Measurements from ENCODE around the gene CLRN1. TPM values are rescaled to one million over a fixed set of nuclear protein-coding genes. Genes with fewer than 3 reads are reported as not detected.

CLRN1 gene
- total RNA-seq, 4 donors from 2014 or later = not detected

DNA sequence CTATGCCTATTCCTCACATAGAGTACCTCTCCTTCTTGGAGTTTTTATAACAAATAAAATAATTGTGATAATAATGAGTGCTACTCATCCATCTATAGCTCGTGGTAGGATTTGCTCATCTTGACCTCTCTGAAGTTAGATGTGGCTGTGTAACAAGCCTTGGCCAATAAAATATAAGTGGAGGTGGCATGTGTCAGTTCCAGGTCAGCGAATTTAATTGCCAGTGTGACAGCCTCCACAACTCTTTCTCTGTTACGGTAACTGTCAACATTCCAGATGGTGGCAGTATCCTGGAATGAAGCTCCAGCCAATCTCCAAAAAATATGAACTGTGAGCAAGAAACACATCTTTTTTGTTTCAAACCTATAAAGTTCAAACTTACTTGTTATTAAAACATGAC, 13.8 kb downstream of the CLRN1 start:
- H3K27me3 ChIP-seq = peaks cover 0 to 16% (median 0%) of the 10 kb centered on the region in 4 donors
- no peak overlapping the region for H3K4me3 ChIP-seq
- DNase-seq (ENCODE audit: extremely low spot score) = no peak
- H3K4me1 ChIP-seq = no peaks in the 10 kb centered on the region
- H3K9me3 ChIP-seq = no peaks in the 10 kb centered on the region
- TF ChIP-seq POLR2AphosphoS5 (IDR thresholded peaks at IDR 0.05) (no peak), EP300 (IDR thresholded peaks at IDR 0.05) (no peak), POLR2A (IDR thresholded peaks at IDR 0.05; ENCODE audit: low read depth) (no peak)
- TF ChIP-seq, protein P1, sequence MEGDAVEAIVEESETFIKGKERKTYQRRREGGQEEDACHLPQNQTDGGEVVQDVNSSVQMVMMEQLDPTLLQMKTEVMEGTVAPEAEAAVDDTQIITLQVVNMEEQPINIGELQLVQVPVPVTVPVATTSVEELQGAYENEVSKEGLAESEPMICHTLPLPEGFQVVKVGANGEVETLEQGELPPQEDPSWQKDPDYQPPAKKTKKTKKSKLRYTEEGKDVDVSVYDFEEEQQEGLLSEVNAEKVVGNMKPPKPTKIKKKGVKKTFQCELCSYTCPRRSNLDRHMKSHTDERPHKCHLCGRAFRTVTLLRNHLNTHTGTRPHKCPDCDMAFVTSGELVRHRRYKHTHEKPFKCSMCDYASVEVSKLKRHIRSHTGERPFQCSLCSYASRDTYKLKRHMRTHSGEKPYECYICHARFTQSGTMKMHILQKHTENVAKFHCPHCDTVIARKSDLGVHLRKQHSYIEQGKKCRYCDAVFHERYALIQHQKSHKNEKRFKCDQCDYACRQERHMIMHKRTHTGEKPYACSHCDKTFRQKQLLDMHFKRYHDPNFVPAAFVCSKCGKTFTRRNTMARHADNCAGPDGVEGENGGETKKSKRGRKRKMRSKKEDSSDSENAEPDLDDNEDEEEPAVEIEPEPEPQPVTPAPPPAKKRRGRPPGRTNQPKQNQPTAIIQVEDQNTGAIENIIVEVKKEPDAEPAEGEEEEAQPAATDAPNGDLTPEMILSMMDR (IDR thresholded peaks at IDR 0.05) = no peak
- 84% methylated on average over 3 of the region's 3 CpGs for WGBS
- no peak overlapping the region for H3K27ac ChIP-seq (replicated peaks in 1 of 4)
- intact Hi-C loops (cut with DNase I) = no loop called here
- no peaks in the 10 kb centered on the region for H3K36me3 ChIP-seq

DNA sequence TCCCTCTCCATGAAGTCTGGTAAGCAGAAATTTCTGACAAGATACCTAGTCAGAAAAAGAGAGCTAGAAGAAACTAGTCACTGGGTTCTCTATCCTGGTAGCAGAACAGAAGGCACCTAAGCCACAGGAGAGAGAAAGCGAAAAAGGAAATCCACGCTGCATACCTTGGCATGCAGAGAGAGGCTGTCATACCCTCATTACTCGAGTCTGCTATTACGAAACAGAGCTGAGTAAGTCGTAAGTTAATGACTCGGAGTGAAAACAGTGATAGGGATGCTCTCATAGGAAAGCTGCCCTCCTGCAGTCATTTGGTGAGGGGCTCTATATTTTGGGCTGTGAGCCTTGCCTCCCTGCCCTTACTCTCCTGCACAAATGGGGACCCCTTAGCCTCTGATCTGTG, 16.2 kb downstream of the CLRN1 start:
- intact Hi-C loops (cut with DNase I) = no loop called here
- TF ChIP-seq, protein P1 (IDR thresholded peaks at IDR 0.05) = no peak
- no peak for TF ChIP-seq POLR2AphosphoS5 (IDR thresholded peaks at IDR 0.05)
- no peak for TF ChIP-seq POLR2A (IDR thresholded peaks at IDR 0.05; ENCODE audit: low read depth)
- no peak for TF ChIP-seq EP300 (IDR thresholded peaks at IDR 0.05)
- Histone ChIP-seq H3K4me3 (no peak overlapping the region), H3K4me1 (no peaks in the 10 kb centered on the region), H3K9me3 (no peaks in the 10 kb centered on the region), H3K27ac (replicated peaks in 1 of 4) (no peak overlapping the region), H3K36me3 (no peaks in the 10 kb centered on the region), H3K27me3 (peaks cover 0 to 12% (median 0%) of the 10 kb centered on the region in 4 donors)
- WGBS = 54% methylated on average over 6 of the region's 6 CpGs
- no peak for DNase-seq (ENCODE audit: extremely low spot score)

DNA sequence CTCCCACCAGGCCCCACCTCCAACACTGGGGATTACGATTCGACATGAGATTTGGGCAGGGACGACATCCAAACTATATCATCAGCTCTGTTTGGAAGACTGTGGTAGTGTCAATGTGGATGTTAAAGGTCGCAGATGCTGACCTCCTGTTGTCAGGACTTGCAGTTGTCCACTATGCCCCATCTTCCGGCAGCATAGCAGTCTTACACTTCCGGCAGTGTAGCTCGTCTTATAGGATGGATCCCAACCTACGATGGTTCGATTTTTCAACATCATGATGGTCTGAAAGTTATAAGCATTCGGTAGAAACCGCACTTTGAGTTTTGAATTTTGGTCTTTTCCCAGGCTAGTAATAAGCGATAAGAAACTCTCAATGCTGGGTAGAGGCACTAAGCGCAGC, 20.6 kb downstream of the CLRN1 start:
- no peak overlapping the region for H3K4me3 ChIP-seq
- H3K36me3 ChIP-seq = no peaks in the 10 kb centered on the region
- no peak for DNase-seq (ENCODE audit: extremely low spot score)
- TF ChIP-seq, protein P1 (IDR thresholded peaks at IDR 0.05) = no peak
- no peak for TF ChIP-seq EP300 (IDR thresholded peaks at IDR 0.05)
- TF ChIP-seq POLR2A (IDR thresholded peaks at IDR 0.05; ENCODE audit: low read depth) = no peak
- no peak for TF ChIP-seq POLR2AphosphoS5 (IDR thresholded peaks at IDR 0.05)
- H3K27ac ChIP-seq (replicated peaks in 1 of 4) = no peak overlapping the region
- WGBS = 91% methylated on average over 13 of the region's 13 CpGs
- intact Hi-C loops (cut with DNase I) = no loop called here
- H3K4me1 ChIP-seq = no peaks in the 10 kb centered on the region
- no peaks in the 10 kb centered on the region for H3K9me3 ChIP-seq
- no peaks in the 10 kb centered on the region for H3K27me3 ChIP-seq

DNA sequence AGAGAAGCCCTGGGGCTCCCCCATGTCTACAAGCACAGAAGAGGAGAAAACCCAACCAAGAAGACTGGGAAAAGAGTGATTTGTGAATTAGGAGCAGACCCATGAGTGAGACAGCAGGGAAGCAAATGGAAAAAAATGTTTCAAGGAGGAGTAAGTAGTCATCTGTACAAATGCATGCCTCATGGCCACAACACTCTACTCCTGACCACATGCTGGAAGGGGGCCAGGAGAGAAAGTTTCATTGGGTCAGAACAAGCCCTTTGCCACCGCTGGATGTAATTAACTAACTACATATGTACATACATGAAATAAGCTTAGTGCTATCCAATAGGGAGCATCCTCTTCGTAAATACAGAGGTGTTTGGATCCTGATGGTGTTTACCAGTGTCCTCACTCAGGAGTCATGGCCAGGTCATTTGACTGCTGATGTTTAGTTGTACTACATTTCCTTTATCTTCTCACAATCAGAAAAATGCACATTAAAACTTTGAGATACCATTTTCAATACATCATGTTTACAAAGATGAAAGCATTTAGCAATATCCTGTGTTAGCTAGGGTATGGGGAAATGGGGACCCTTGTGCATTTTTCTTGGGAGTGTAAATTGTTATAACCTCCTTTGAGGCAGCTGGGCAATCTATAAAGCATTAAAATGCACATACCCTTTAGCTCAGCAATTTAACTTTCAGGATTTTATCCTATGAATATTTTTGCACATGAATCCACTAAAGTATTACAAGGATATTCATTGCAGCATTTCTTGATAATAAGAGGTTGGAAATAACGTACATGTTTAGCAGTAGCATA, 27.1 kb downstream of the CLRN1 start:
- H3K36me3 ChIP-seq = no peaks in the 10 kb centered on the region
- 82% methylated on average over 3 of the region's 3 CpGs for WGBS
- DNase-seq (ENCODE audit: extremely low spot score) = no peak
- no peak overlapping the region for H3K27ac ChIP-seq (replicated peaks in 1 of 4)
- TF ChIP-seq, protein P1 (IDR thresholded peaks at IDR 0.05) = no peak
- TF ChIP-seq EP300 (IDR thresholded peaks at IDR 0.05) = no peak
- no peaks in the 10 kb centered on the region for H3K9me3 ChIP-seq
- intact Hi-C loops (cut with DNase I) = no loop called here
- no peak overlapping the region for H3K4me3 ChIP-seq
- no peaks in the 10 kb centered on the region for H3K4me1 ChIP-seq
- H3K27me3 ChIP-seq = peaks cover 0 to 5% (median 0%) of the 10 kb centered on the region in 4 donors

DNA sequence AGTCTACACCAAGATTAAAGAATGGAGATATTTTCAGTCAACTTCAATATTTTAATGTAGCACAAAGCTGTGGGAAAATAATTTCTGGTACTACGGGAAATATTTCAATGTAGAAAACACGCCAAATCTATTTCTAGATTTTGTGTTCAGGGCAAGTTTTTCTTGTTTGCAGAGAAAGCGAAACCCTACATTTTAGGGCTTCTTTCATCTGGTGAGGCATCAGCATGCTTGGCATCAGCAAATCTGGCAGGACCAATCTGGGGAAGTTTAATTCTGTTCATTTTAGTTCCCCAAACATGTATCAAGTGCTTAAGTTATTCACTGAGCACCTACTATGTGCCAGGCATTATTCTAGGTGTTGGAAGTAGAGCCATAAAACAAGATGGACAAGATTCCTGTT, 30.3 kb downstream of the CLRN1 start:
- DNase-seq (ENCODE audit: extremely low spot score) = no peak
- Histone ChIP-seq H3K36me3 (no peaks in the 10 kb centered on the region), H3K4me3 (no peak overlapping the region), H3K27ac (replicated peaks in 1 of 4) (no peak overlapping the region), H3K9me3 (no peaks in the 10 kb centered on the region), H3K4me1 (no peaks in the 10 kb centered on the region), H3K27me3 (peaks cover 0 to 5% (median 0%) of the 10 kb centered on the region in 4 donors)
- intact Hi-C loops (cut with DNase I) = no loop called here
- WGBS = 84% methylated on average over 3 of the region's 3 CpGs
- TF ChIP-seq POLR2AphosphoS5 (IDR thresholded peaks at IDR 0.05) = no peak
- TF ChIP-seq POLR2A (IDR thresholded peaks at IDR 0.05; ENCODE audit: low read depth) = no peak
- TF ChIP-seq, protein P1 (IDR thresholded peaks at IDR 0.05) = no peak
- no peak for TF ChIP-seq EP300 (IDR thresholded peaks at IDR 0.05)

All from esophagus muscularis mucosa (tissue), 4 donors.